Common myeloid progenitor, CD34-positive (primary cell): ENCODE data around the gene GLI1.
"Not testable (repeated sequence)": the region's sequence is repeated elsewhere in the genome, so short reads cannot be mapped to it uniquely, and the experiment has no call there.

ENCODE experiments used
- CTCF ChIA-PET: fragments of 350-600 bp; sonication (Branson Sonifier 250); formaldehyde crosslinking; loops from one replicate; lab custom pipeline; 2021; ENCODE audit warnings: antibody characterized with exemption; lab: Charles Lee
- POLR2A ChIA-PET: fragments of 350-600 bp; sonication (Branson Sonifier 250); formaldehyde crosslinking; loops from one replicate; lab custom pipeline; 2021; ENCODE audit warnings: antibody characterized with exemption; lab: Charles Lee
- DNase-seq, 3 donors: peaks; one replicate each; pipeline versions ENCODE4 v3.0.0 to v3.0.0-alpha.2; 2013
- H3K27ac ChIP-seq, 2 experiments: 1 replicate in 1 of 2; 2 replicates in 1 of 2; pipeline ENCODE4 v1.7.0; 2013; ENCODE audit warnings: inconsistent platforms in 2 of 2, low read length in 2 of 2, mild to moderate bottlenecking in 2 of 2, low read depth in 1 of 2, moderate library complexity in 1 of 2; ENCODE audit not compliant: severe bottlenecking in 2 of 2, insufficient read depth in 1 of 2, poor library complexity in 1 of 2
- H3K27me3 ChIP-seq, 5 experiments: replicated peaks in 2 of 5; 1 replicate in 3 of 5; 2 replicates in 2 of 5; pipeline versions ENCODE4 v1.6.1 to v1.7.0; 2013; ENCODE audit warnings: low read length in 4 of 5, mild to moderate bottlenecking in 2 of 5, moderate library complexity in 2 of 5, inconsistent platforms in 1 of 5; ENCODE audit not compliant: insufficient read depth in 5 of 5, control insufficient read depth in 4 of 5
- H3K36me3 ChIP-seq, 4 experiments: 1 replicate in 2 of 4; 2 replicates in 2 of 4; pipeline versions ENCODE4 v1.6.1 to v1.7.0; 2013; ENCODE audit warnings: low read length in 3 of 4, control low read depth in 1 of 4, mild to moderate bottlenecking in 1 of 4; ENCODE audit not compliant: control insufficient read depth in 4 of 4, insufficient read depth in 4 of 4
- H3K4me1 ChIP-seq, 4 experiments: 1 replicate in 3 of 4; 2 replicates in 1 of 4; pipeline versions ENCODE4 v1.6.1 to v1.7.1; 2013; ENCODE audit warnings: low read length in 3 of 4, mild to moderate bottlenecking in 3 of 4, control low read depth in 1 of 4, inconsistent platforms in 1 of 4, moderate library complexity in 1 of 4; ENCODE audit not compliant: control insufficient read depth in 4 of 4, insufficient read depth in 4 of 4; ENCODE audit errors: control extremely low read depth in 1 of 4
- H3K4me3 ChIP-seq, 7 experiments: 1 replicate in 4 of 7; 2 replicates in 3 of 7; pipeline versions ENCODE4 v1.5.1 to v1.7.0; 2013; ENCODE audit warnings: mild to moderate bottlenecking in 7 of 7, low read length in 6 of 7, moderate library complexity in 6 of 7, inconsistent platforms in 2 of 7, low read depth in 2 of 7, control low read depth in 1 of 7; ENCODE audit not compliant: insufficient read depth in 4 of 7, control insufficient read depth in 1 of 7; ENCODE audit errors: extremely low read depth in 1 of 7
- H3K9me3 ChIP-seq, 5 experiments: 1 replicate in 4 of 5; 2 replicates in 1 of 5; pipeline versions ENCODE4 v1.6.1 to v1.7.1; 2013; ENCODE audit warnings: low read length in 4 of 5, mild to moderate bottlenecking in 2 of 5, inconsistent platforms in 1 of 5, low read depth in 1 of 5, moderate library complexity in 1 of 5; ENCODE audit not compliant: control insufficient read depth in 4 of 5, insufficient read depth in 2 of 5; ENCODE audit errors: control extremely low read depth in 1 of 5
- WGBS: methylation state at CpG from one replicate; pipeline ENCODE4 v1.1.5; 2013; ENCODE audit not compliant: insufficient coverage; 5-methylcytosine and 5-hydroxymethylcytosine counted together

GLI1 gene

GRCh38 chr12:57490126-57490525 lies 30.5 kb downstream of the GLI1 start:
- CTCF ChIA-PET = interaction anchor here (0.7 to 3.4 kb wide), 8 partner anchors 9 to 85 kb away, joined by 3 to 14 read pairs (median 4); partner anchors contain the start of genes ARHGAP9 and GLI1
- POLR2A ChIA-PET = no interaction called here
- no peak overlapping the region for H3K4me3 ChIP-seq
- H3K27ac ChIP-seq = peak overlapping the region in 1 of 2 experiments; percentile 14
- 96% methylated on average over 4 of the region's 4 CpGs for WGBS
- H3K4me1 ChIP-seq = peaks cover 0 to 17% (median 14%) of the 10 kb centered on the region in 4 experiments
- H3K9me3 ChIP-seq = no peaks in the 10 kb centered on the region
- H3K27me3 ChIP-seq = no peaks in the 10 kb centered on the region
- peaks cover 9 to 39% (median 24%) of the 10 kb centered on the region in 4 experiments for H3K36me3 ChIP-seq
- no peak for DNase-seq

GRCh38 chr12:57491393-57492280 lies 32.1 kb downstream of the GLI1 start:
- H3K27me3 ChIP-seq = no peaks in the 10 kb centered on the region
- H3K27ac ChIP-seq = no peak overlapping the region
- H3K4me1 ChIP-seq = peaks cover 0 to 17% (median 14%) of the 10 kb centered on the region in 4 experiments
- H3K9me3 ChIP-seq = no peaks in the 10 kb centered on the region
- ChIA-PET POLR2A (no interaction called here), CTCF (interaction anchor here (0.8 to 3.4 kb wide), 7 partner anchors 11 to 33 kb away, joined by 3 to 14 read pairs (median 4); partner anchors contain the start of genes ARHGAP9 and GLI1)
- DNase-seq = peak; percentile 25 to 61 (median 57)
- peaks cover 9 to 48% (median 27%) of the 10 kb centered on the region in 4 experiments for H3K36me3 ChIP-seq
- H3K4me3 ChIP-seq = no peak overlapping the region
- WGBS = 100% methylated on average over 7 of the region's 15 CpGs

- H3K9me3 ChIP-seq, H3K27me3 ChIP-seq, CTCF ChIA-PET, POLR2A ChIA-PET, H3K27ac ChIP-seq, H3K4me1 ChIP-seq, DNase-seq, H3K4me3 ChIP-seq: not testable (repeated sequence)
- peaks cover 18 to 67% (median 44%) of the 10 kb centered on the region in 4 experiments for H3K36me3 ChIP-seq
- 97% methylated on average over 21 of the region's 48 CpGs for WGBS
Observed at GRCh38 chr12:57495051-57495701, 35.6 kb downstream of the GLI1 start.

GRCh38 chr12:57496822-57497221 lies 37.2 kb downstream of the GLI1 start:
- H3K36me3 ChIP-seq = peaks cover 21 to 68% (median 48%) of the 10 kb centered on the region in 4 experiments
- no peaks in the 10 kb centered on the region for H3K9me3 ChIP-seq

GRCh38 chr12:57497223-57498131 lies 37.9 kb downstream of the GLI1 start:
- POLR2A ChIA-PET = interaction anchor here (0.7 kb wide), 1 partner anchor 41 kb away, joined by 6 read pairs; no protein-coding TSS in a partner anchor
- WGBS = 98% methylated on average over 12 of the region's 12 CpGs
- H3K36me3 ChIP-seq = peaks cover 21 to 69% (median 52%) of the 10 kb centered on the region in 4 experiments
- CTCF ChIA-PET = interaction anchor here (0.8 to 1.7 kb wide), 5 partner anchors 15 to 35 kb away, joined by 3 to 6 read pairs (median 4); no protein-coding TSS in a partner anchor
- H3K27ac ChIP-seq = no peak overlapping the region
- no peaks in the 10 kb centered on the region for H3K9me3 ChIP-seq
- no peak overlapping the region for H3K4me3 ChIP-seq
- DNase-seq = no peak
- H3K4me1 ChIP-seq = no peaks in the 10 kb centered on the region
- H3K27me3 ChIP-seq = no peaks in the 10 kb centered on the region

More at GRCh38 chr12:57496822-57497221, 37.2 kb downstream of the GLI1 start:
- no peak overlapping the region for H3K4me3 ChIP-seq
- ChIA-PET POLR2A (interaction anchor here (0.7 kb wide), 1 partner anchor 42 kb away, joined by 6 read pairs; no protein-coding TSS in a partner anchor), CTCF (interaction anchor here (0.8 to 1.7 kb wide), 5 partner anchors 16 to 35 kb away, joined by 3 to 6 read pairs (median 4); no protein-coding TSS in a partner anchor)
- no peak for DNase-seq
- H3K27ac ChIP-seq = no peak overlapping the region
- no peaks in the 10 kb centered on the region for H3K4me1 ChIP-seq
- H3K27me3 ChIP-seq = no peaks in the 10 kb centered on the region

GRCh38 chr12:57498132-57498502 lies 38.5 kb downstream of the GLI1 start:
- no peak overlapping the region for H3K4me3 ChIP-seq
- no peaks in the 10 kb centered on the region for H3K4me1 ChIP-seq
- no peak overlapping the region for H3K27ac ChIP-seq
- DNase-seq = no peak
- no peaks in the 10 kb centered on the region for H3K9me3 ChIP-seq
- no peaks in the 10 kb centered on the region for H3K27me3 ChIP-seq
- H3K36me3 ChIP-seq = peaks cover 19 to 67% (median 46%) of the 10 kb centered on the region in 4 experiments
- CTCF ChIA-PET = no interaction called here
- POLR2A ChIA-PET = no interaction called here
- WGBS = 97% methylated on average over 8 of the region's 9 CpGs
